BJ (cell line): ENCODE results near the gene PIAS3. TPM values are rescaled to one million over a fixed set of nuclear protein-coding genes. Genes with fewer than 3 reads are reported as not detected.

ENCODE experiments used
- CTCF ChIA-PET: fragments of 350-600 bp; formaldehyde crosslinking; extraction: SDS; loops from one replicate; lab custom pipeline; 2021; ENCODE audit warnings: antibody characterized with exemption, inconsistent platforms; lab: Yijun Ruan, JAX
- POLR2A ChIA-PET: fragments of 300-600 bp; sonication (Branson Sonifier 250); formaldehyde crosslinking; extraction: SDS; loops from one replicate; lab custom pipeline; 2021; ENCODE audit warnings: antibody characterized with exemption; lab: Charles Lee
- DNase-seq: peaks from one replicate; pipeline ENCODE4 v3.0.0-alpha.2; 2011; ENCODE audit warnings: low read depth
- H3K27me3 ChIP-seq: 2 replicates; pipeline ENCODE4 v1.6.0; 2011; ENCODE audit warnings: low read length; ENCODE audit not compliant: control insufficient read depth, insufficient read depth
- H3K36me3 ChIP-seq: 2 replicates; pipeline ENCODE4 v1.5.1; 2011; ENCODE audit warnings: low read length; ENCODE audit not compliant: control insufficient read depth, insufficient read depth
- H3K4me3 ChIP-seq: 2 replicates; pipeline ENCODE4 v1.5.1; 2011; ENCODE audit warnings: low read depth, mild to moderate bottlenecking, control low read depth, low read length
- CTCF ChIP-seq: IDR thresholded peaks from 2 replicates; pipeline ENCODE4 v1.5.1; 2011; ENCODE audit warnings: low read depth, mild to moderate bottlenecking, control low read depth, inconsistent platforms, low read length, moderate library complexity; ENCODE audit not compliant: insufficient read depth
- polyA plus RNA-seq: library from polyadenylated mRNA; depleted of rRNA; stranded (reverse); fragments of >200 nt; gene quantifications from 2 replicates; pipeline ENCODE4 v1.2.3, GENCODE V29; 2011

Gene PIAS3
- polyA plus RNA-seq, 1 experiment = 38.0 TPM

- CTCF ChIA-PET = no interaction called here
- H3K36me3 ChIP-seq = no peaks in the 10 kb centered on the region
- no peak for DNase-seq
- no peak overlapping the region for H3K4me3 ChIP-seq
- H3K27me3 ChIP-seq = no peaks in the 10 kb centered on the region
- POLR2A ChIA-PET = no interaction called here
- TF ChIP-seq CTCF = no peak
Measured at GRCh38 chr1:145806844-145807243, 52.0 kb downstream of the PIAS3 start.

GRCh38 chr1:145806408-145806807 is 52.5 kb downstream of the PIAS3 start:
- H3K27me3 ChIP-seq = no peaks in the 10 kb centered on the region
- H3K36me3 ChIP-seq = no peaks in the 10 kb centered on the region
- TF ChIP-seq CTCF = no peak
- ChIA-PET POLR2A (no interaction called here), CTCF (interaction anchor here (1.2 kb wide), 1 partner anchor 86 kb away, joined by 3 read pairs; no protein-coding TSS in a partner anchor)
- DNase-seq = no peak
- H3K4me3 ChIP-seq = no peak overlapping the region

- DNase-seq = no peak
- Histone ChIP-seq H3K27me3 (no peaks in the 10 kb centered on the region), H3K36me3 (no peaks in the 10 kb centered on the region; the same call in 1 of the 2 replicates), H3K4me3 (no peak overlapping the region)
- POLR2A ChIA-PET = no interaction called here
- no peak for TF ChIP-seq CTCF
- CTCF ChIA-PET = interaction anchor here (0.7 to 1.2 kb wide), 2 partner anchors 68 to 85 kb away, joined by 3 read pairs; no protein-coding TSS in a partner anchor
Measured at GRCh38 chr1:145805057-145805456, 53.8 kb downstream of the PIAS3 start.

- CTCF ChIA-PET = interaction anchor here (0.7 kb wide), 1 partner anchor 69 kb away, joined by 3 read pairs; no protein-coding TSS in a partner anchor
- no peak overlapping the region for H3K4me3 ChIP-seq
- no peak for TF ChIP-seq CTCF
- no peaks in the 10 kb centered on the region for H3K27me3 ChIP-seq
- POLR2A ChIA-PET = interaction anchor here (0.6 kb wide), 1 partner anchor 117 kb away, joined by 7 read pairs; no protein-coding TSS in a partner anchor
- no peaks in the 10 kb centered on the region; the same call in 1 of the 2 replicates for H3K36me3 ChIP-seq
- no peak for DNase-seq
Measured at GRCh38 chr1:145804235-145805045, 54.4 kb downstream of the PIAS3 start.

- TF ChIP-seq CTCF = no peak
- Histone ChIP-seq H3K27me3 (no peaks in the 10 kb centered on the region), H3K36me3 (no peaks in the 10 kb centered on the region; the same call in 1 of the 2 replicates), H3K4me3 (no peak overlapping the region)
- no peak for DNase-seq
- CTCF ChIA-PET = no interaction called here
- POLR2A ChIA-PET = no interaction called here
Measured at GRCh38 chr1:145799806-145800205, 59.1 kb downstream of the PIAS3 start.
